Measurements from ENCODE around the gene ATG13.

DNA sequence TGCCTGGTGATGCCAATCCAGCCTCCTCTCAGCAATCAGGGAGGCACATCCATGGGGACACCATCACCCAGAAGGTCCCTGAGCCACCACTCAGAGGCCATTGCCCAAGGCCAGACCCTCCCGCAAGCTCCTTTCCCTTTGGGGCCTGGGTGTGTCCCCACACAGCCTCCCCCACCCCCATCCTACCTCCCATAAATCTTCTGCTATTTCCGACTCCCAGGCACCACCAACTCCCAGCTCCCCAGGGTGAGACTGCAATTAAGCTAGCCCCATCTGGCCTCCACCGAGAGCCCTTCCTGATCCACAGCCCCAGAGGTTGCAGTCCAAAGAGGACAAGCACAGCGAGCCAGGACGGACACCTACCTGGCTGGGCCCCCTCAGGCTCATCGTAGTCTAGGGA is 76.7 kb downstream of the ATG13 start:
- TF ChIP-seq POLR2AphosphoS5 (IDR thresholded peaks at IDR 0.05), result no peak
- TF ChIP-seq, protein P1, sequence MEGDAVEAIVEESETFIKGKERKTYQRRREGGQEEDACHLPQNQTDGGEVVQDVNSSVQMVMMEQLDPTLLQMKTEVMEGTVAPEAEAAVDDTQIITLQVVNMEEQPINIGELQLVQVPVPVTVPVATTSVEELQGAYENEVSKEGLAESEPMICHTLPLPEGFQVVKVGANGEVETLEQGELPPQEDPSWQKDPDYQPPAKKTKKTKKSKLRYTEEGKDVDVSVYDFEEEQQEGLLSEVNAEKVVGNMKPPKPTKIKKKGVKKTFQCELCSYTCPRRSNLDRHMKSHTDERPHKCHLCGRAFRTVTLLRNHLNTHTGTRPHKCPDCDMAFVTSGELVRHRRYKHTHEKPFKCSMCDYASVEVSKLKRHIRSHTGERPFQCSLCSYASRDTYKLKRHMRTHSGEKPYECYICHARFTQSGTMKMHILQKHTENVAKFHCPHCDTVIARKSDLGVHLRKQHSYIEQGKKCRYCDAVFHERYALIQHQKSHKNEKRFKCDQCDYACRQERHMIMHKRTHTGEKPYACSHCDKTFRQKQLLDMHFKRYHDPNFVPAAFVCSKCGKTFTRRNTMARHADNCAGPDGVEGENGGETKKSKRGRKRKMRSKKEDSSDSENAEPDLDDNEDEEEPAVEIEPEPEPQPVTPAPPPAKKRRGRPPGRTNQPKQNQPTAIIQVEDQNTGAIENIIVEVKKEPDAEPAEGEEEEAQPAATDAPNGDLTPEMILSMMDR (IDR thresholded peaks at IDR 0.05), result no peak
